CD4-positive, alpha-beta T cell (primary cell): ENCODE measurements around the gene KIF18A. TPM values are rescaled to one million over a fixed set of nuclear protein-coding genes. Genes with fewer than 3 reads are reported as not detected.

Source experiments
- ATAC-seq: fragments of 200-7000 bp; cut with Tn5 transposase; one replicate; pipeline ENCODE4 v1.10.0; 2022; ENCODE audit warnings: mild to moderate bottlenecking; ENCODE audit not compliant: poor library complexity
- CTCF ChIA-PET: fragments of 350-600 bp; sonication (Branson Sonifier 250); formaldehyde crosslinking; loops from one replicate; lab custom pipeline; 2021; ENCODE audit warnings: antibody characterized with exemption, inconsistent platforms; lab: Charles Lee
- POLR2A ChIA-PET: fragments of 350-600 bp; sonication (Branson Sonifier 250); formaldehyde crosslinking; loops from one replicate; lab custom pipeline; 2021; ENCODE audit warnings: antibody characterized with exemption, inconsistent platforms; lab: Charles Lee
- DNase-seq, 14 experiments: peaks; one replicate each; pipeline ENCODE4 v3.0.0-alpha.2; 2013 to 2020; ENCODE audit warnings: mixed read lengths in 2 of 14
- H3K27ac ChIP-seq, 2 donors: one replicate each; pipeline versions ENCODE4 v1.5.1 to v1.7.0; 2013; ENCODE audit warnings: low read length in 2 of 2, low read depth in 1 of 2, mild to moderate bottlenecking in 1 of 2
- H3K27me3 ChIP-seq, 2 experiments: 1 replicate in 1 of 2; 2 replicates in 1 of 2; pipeline versions ENCODE4 v1.6.1 to v1.7.0; 2013; ENCODE audit warnings: low read length in 2 of 2, control low read depth in 1 of 2, mild to moderate bottlenecking in 1 of 2, moderate library complexity in 1 of 2; ENCODE audit not compliant: insufficient read depth in 2 of 2, control insufficient read depth in 1 of 2
- H3K36me3 ChIP-seq: one replicate; pipeline ENCODE4 v1.6.1; 2013; ENCODE audit warnings: low read length, control low read depth; ENCODE audit not compliant: insufficient read depth
- H3K4me1 ChIP-seq: one replicate; pipeline ENCODE4 v1.6.1; 2013; ENCODE audit warnings: low read length, control low read depth; ENCODE audit not compliant: insufficient read depth
- H3K4me3 ChIP-seq: one replicate; pipeline ENCODE4 v1.5.1; 2013; ENCODE audit warnings: mild to moderate bottlenecking, low read length, moderate library complexity
- H3K9me3 ChIP-seq, 2 experiments: 1 replicate in 1 of 2; 2 replicates in 1 of 2; pipeline versions ENCODE4 v1.6.1 to v1.7.0; 2013; ENCODE audit warnings: low read length in 2 of 2, mild to moderate bottlenecking in 2 of 2, control low read depth in 1 of 2, moderate library complexity in 1 of 2; ENCODE audit not compliant: control insufficient read depth in 1 of 2, insufficient read depth in 1 of 2
- H3K27ac Mint-ChIP-seq: one replicate; pipeline ENCODE4 v1.8.0; 2020; ENCODE audit warnings: mixed read lengths
- H3K27me3 Mint-ChIP-seq: one replicate; pipeline ENCODE4 v1.8.0; 2021; ENCODE audit warnings: mixed read lengths
- H3K36me3 Mint-ChIP-seq: one replicate; pipeline ENCODE4 v1.8.0; 2021; ENCODE audit warnings: low read depth, mixed read lengths
- H3K4me1 Mint-ChIP-seq: one replicate; pipeline ENCODE4 v1.8.0; 2021; ENCODE audit warnings: low read depth, mixed read lengths
- H3K4me3 Mint-ChIP-seq: one replicate; pipeline ENCODE4 v1.8.0; 2020; ENCODE audit warnings: mild to moderate bottlenecking, mixed read lengths
- H3K9me3 Mint-ChIP-seq: one replicate; pipeline ENCODE4 v1.8.0; 2020; ENCODE audit warnings: mixed read lengths
- CTCF ChIP-seq: fragments of 200-600 bp; IDR thresholded peaks from one replicate; pipeline ENCODE4 v1.8.0; 2022; ENCODE audit warnings: antibody characterized with exemption, mild to moderate bottlenecking
- intact Hi-C, 2 experiments: fragments of 100-400 bp; cut with DNase I in 1 of 2; cut with micrococcal nuclease in 1 of 2; formaldehyde crosslinking; loops; one replicate each; pipeline versions ENCODE4 v1.15.1 to v1.9.0; 2023 to 2025; cut with DNase I, micrococcal nuclease
- total RNA-seq, 174 experiments: library from RNA in 2 of 174; stranded (reverse) in 2 of 174; gene quantifications; one replicate each; pipeline ENCODE4 v1.2.3 and lab custom pipeline; 2021 to 2026

KIF18A gene
- total RNA-seq, 2 experiments from 2014 or later = 3.4 to 5.3 TPM

- ChIA-PET CTCF (no interaction called here), POLR2A (no interaction called here)
- DNase-seq (no peak), ATAC-seq (no peak)
- H3K4me3 Mint-ChIP-seq = no peak overlapping the region
- no peaks in the 10 kb centered on the region for H3K4me1 Mint-ChIP-seq
- H3K27ac Mint-ChIP-seq = no peak overlapping the region
- TF ChIP-seq CTCF = no peak
- no peaks in the 10 kb centered on the region for H3K36me3 Mint-ChIP-seq
- Histone ChIP-seq H3K27ac (no peak overlapping the region), H3K4me1 (no peaks in the 10 kb centered on the region), H3K27me3 (no peaks in the 10 kb centered on the region), H3K36me3 (no peaks in the 10 kb centered on the region), H3K9me3 (no peaks in the 10 kb centered on the region), H3K4me3 (no peak overlapping the region)
- H3K27me3 Mint-ChIP-seq = no peaks in the 10 kb centered on the region
- intact Hi-C loops = no loop called here
- H3K9me3 Mint-ChIP-seq = no peaks in the 10 kb centered on the region
Measured at GRCh38 chr11:28026634-28027290, 81.2 kb downstream of the KIF18A start.

- no peaks in the 10 kb centered on the region for H3K4me1 Mint-ChIP-seq
- no peaks in the 10 kb centered on the region for H3K27me3 ChIP-seq
- intact Hi-C loops = no loop called here
- H3K4me1 ChIP-seq = no peaks in the 10 kb centered on the region
- DNase-seq = no peak
- H3K4me3 ChIP-seq = no peak overlapping the region
- H3K27me3 Mint-ChIP-seq = no peaks in the 10 kb centered on the region
- no peak for ATAC-seq
- H3K9me3 Mint-ChIP-seq = no peaks in the 10 kb centered on the region
- H3K4me3 Mint-ChIP-seq = no peak overlapping the region
- no peak for TF ChIP-seq CTCF
- no peaks in the 10 kb centered on the region for H3K36me3 ChIP-seq
- ChIA-PET CTCF (no interaction called here), POLR2A (no interaction called here)
- H3K9me3 ChIP-seq = no peaks in the 10 kb centered on the region
- no peak overlapping the region for H3K27ac Mint-ChIP-seq
- H3K27ac ChIP-seq = no peak overlapping the region
- no peaks in the 10 kb centered on the region for H3K36me3 Mint-ChIP-seq
Measured at GRCh38 chr11:28017816-28018215, 90.1 kb downstream of the KIF18A start.

GRCh38 chr11:28011813-28012212 is 96.1 kb downstream of the KIF18A start:
- Histone ChIP-seq H3K36me3 (no peaks in the 10 kb centered on the region), H3K27ac (no peak overlapping the region), H3K4me3 (no peak overlapping the region), H3K4me1 (no peaks in the 10 kb centered on the region), H3K9me3 (no peaks in the 10 kb centered on the region), H3K27me3 (no peaks in the 10 kb centered on the region)
- ChIA-PET CTCF (no interaction called here), POLR2A (no interaction called here)
- no peak for TF ChIP-seq CTCF
- Mint-ChIP-seq H3K9me3 (no peaks in the 10 kb centered on the region), H3K27me3 (no peaks in the 10 kb centered on the region), H3K4me3 (no peak overlapping the region), H3K36me3 (no peaks in the 10 kb centered on the region), H3K4me1 (no peaks in the 10 kb centered on the region), H3K27ac (no peak overlapping the region)
- DNase-seq (no peak), ATAC-seq (no peak)
- intact Hi-C loops = no loop called here
